Measurements from ENCODE around the gene TMC1.

DNA sequence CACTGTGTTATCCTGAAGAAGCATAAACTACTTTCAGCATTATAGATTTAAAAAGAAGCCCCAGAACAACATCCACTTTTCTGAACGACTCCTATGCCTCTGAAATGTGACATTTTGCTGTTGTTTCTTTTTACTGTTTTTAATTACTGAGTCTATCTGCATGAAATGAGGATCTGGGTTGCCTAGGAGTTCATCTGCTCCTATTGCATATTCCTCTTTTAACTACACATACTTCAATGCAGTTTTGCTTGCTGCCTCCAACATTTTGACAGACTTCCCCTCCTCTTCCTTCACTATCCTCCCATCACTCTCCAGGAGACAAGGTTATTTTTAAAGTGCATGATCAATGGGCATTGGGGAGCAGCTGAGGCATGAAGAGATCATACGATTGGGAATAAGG lies 164.5 kb downstream of the TMC1 start:
- TF ChIP-seq GATA2 (IDR thresholded peaks at IDR 0.05; ENCODE audit: low read depth, low read length) (no peak), GATA3 (IDR thresholded peaks at IDR 0.05; ENCODE audit: low read depth, low read length) (no peak)

Measured in SH-SY5Y (cell line).